B cell (primary cell): ENCODE data around the gene SLC23A2.

Experiments
- EZH2 ChIP-seq: IDR thresholded peaks from 2 replicates; pipeline ENCODE4 v1.6.1; 2012; ENCODE audit warnings: borderline replicate concordance, low read depth, mild to moderate bottlenecking, moderate library complexity, low read length; ENCODE audit not compliant: insufficient read depth, poor library complexity, severe bottlenecking
- TF ChIP-seq, protein P1 (sequence below): fragments of 200-600 bp; IDR thresholded peaks from one replicate; pipeline ENCODE4 v1.8.0; 2022; ENCODE audit warnings: antibody characterized with exemption, mild to moderate bottlenecking

DNA sequence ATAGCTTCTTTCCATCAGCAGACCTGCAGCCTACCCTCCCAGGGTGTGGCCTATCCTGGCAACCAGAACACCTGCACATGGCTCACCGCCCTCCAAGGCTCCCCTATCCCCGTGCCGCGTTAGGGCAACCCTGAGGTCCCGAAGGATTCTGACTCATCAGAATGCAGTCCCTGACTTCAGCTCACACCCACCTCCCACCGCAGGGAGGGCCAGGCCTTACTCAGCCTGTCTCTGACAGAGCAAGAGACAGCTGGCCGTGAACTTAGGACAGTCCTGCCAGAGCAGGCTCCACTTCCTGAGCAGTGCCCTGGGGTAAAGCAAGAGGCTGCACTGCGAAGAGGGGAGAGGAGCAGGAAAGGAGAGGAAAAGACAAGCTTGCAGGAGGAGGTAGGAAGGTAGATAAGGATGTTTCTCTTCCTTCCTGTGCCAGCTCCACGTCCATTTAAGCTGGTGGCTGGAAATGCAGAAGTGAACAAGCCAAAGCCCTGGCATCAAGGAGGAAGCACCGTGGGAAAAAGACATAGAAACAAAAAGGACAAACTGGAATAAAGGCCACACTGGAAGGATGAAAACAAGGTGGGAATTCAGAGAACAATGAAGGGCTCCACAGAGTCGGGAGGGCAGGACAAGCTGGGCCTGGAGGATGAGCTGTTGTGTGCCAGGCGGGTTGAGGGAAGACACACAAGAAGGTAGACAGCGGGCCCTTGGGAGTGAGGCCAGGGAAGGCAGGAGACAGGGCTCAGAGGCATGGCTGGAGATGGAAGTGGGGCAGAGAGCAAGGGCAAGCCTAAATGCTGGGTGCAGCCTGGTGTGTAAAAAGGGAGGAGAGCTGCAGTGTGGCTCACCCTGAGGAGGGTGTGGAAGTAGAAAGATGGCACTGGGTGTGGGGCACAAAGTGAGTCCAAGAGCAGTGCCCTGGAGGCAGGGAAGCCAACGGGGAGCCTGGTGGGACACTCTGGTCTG is 102.7 kb downstream of the SLC23A2 start:
- TF ChIP-seq, protein P1, sequence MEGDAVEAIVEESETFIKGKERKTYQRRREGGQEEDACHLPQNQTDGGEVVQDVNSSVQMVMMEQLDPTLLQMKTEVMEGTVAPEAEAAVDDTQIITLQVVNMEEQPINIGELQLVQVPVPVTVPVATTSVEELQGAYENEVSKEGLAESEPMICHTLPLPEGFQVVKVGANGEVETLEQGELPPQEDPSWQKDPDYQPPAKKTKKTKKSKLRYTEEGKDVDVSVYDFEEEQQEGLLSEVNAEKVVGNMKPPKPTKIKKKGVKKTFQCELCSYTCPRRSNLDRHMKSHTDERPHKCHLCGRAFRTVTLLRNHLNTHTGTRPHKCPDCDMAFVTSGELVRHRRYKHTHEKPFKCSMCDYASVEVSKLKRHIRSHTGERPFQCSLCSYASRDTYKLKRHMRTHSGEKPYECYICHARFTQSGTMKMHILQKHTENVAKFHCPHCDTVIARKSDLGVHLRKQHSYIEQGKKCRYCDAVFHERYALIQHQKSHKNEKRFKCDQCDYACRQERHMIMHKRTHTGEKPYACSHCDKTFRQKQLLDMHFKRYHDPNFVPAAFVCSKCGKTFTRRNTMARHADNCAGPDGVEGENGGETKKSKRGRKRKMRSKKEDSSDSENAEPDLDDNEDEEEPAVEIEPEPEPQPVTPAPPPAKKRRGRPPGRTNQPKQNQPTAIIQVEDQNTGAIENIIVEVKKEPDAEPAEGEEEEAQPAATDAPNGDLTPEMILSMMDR: no peak
- TF ChIP-seq EZH2: no peak
